HepG2 (cell line): ENCODE results near the gene NCLN. TPM values are rescaled to one million over a fixed set of nuclear protein-coding genes. Genes with fewer than 3 reads are reported as not detected.

Source experiments
- ATAC-seq: fragments of 200-7000 bp; cut with Tn5 transposase; 3 replicates; pipeline ENCODE4 v1.9.1; 2020; ENCODE audit warnings: mild to moderate bottlenecking, moderate library complexity
- BruUV-seq: library from RNA; stranded (reverse); fragments of 400-500 nt; replicated peaks from 2 replicates; lab custom pipeline; 2021; lab: Mats Ljungman, UMichigan
- CTCF ChIA-PET: fragments of 300-600 bp; formaldehyde crosslinking; extraction: SDS; loops from one replicate; lab custom pipeline; 2021; ENCODE audit warnings: low total read pairs, inconsistent platforms, low intra/inter-chr PET ratio; lab: Yijun Ruan, JAX
- POLR2A ChIA-PET: fragments of 350-600 bp; sonication (Branson Sonifier 250); formaldehyde crosslinking; loops from one replicate; lab custom pipeline; 2020; ENCODE audit warnings: antibody characterized with exemption, inconsistent platforms; lab: Yijun Ruan, JAX
- DNase-seq: peaks from one replicate; pipeline ENCODE4 v3.0.0-alpha.2; 2015; ENCODE audit warnings: low spot score
- FAIRE-seq: peaks from 3 replicates; lab custom pipeline; 2011; peaks lifted over from hg19 to GRCh38; lab: Jason Lieb, UNC
- H2AFZ ChIP-seq: one replicate; pipeline ENCODE4 v1.6.1; 2011; ENCODE audit warnings: low read length, inconsistent platforms
- H3K27ac ChIP-seq: fragments of 300-600 bp; 3 replicates; pipeline ENCODE4 v1.8.0; 2011; ENCODE audit warnings: mixed run types, mild to moderate bottlenecking, mixed read lengths, low read length, inconsistent platforms; ENCODE audit not compliant: insufficient read depth; ENCODE audit errors: extremely low read length
- H3K27me3 ChIP-seq, 2 experiments: fragments of 200-600 bp in 1 of 2; 2 replicates in 1 of 2; 3 replicates in 1 of 2; pipeline versions ENCODE4 v1.6.0 to v1.8.0; 2011; ENCODE audit warnings: low read length in 2 of 2, mild to moderate bottlenecking in 2 of 2, moderate library complexity in 2 of 2, inconsistent platforms in 1 of 2; ENCODE audit not compliant: insufficient read depth in 2 of 2, control insufficient read depth in 1 of 2
- H3K36me3 ChIP-seq, 2 experiments: fragments of 200-600 bp in 1 of 2; replicated peaks in 1 of 2; 2 replicates in 1 of 2; 3 replicates in 1 of 2; pipeline versions ENCODE4 v1.5.1 to v1.8.0; 2011; ENCODE audit warnings: low read length in 2 of 2, inconsistent platforms in 1 of 2; ENCODE audit not compliant: insufficient read depth in 2 of 2, control insufficient read depth in 1 of 2
- H3K4me1 ChIP-seq: 2 replicates; pipeline ENCODE4 v1.5.1; 2012; ENCODE audit warnings: low read length, inconsistent platforms; ENCODE audit not compliant: insufficient read depth
- H3K4me2 ChIP-seq: 2 replicates; pipeline ENCODE4 v1.6.0; 2011; ENCODE audit warnings: low read depth, low read length, inconsistent platforms
- H3K4me3 ChIP-seq, 3 experiments: fragments of 200-600 bp in 1 of 3; sonication (generic), shearing (Covaris generic) in 1 of 3; replicated peaks in 1 of 3; 2 replicates each; pipeline ENCODE4 v1.5.1; 2011 to 2016; ENCODE audit warnings: low read length in 3 of 3, inconsistent platforms in 2 of 3, low read depth in 2 of 3, mild to moderate bottlenecking in 2 of 3, control low read depth in 1 of 3, mixed read lengths in 1 of 3; ENCODE audit not compliant: insufficient read depth in 1 of 3
- H3K79me2 ChIP-seq: one replicate; pipeline ENCODE4 v1.6.1; 2011; ENCODE audit warnings: low read length, inconsistent platforms; ENCODE audit not compliant: insufficient read depth
- H3K9ac ChIP-seq: 2 replicates; pipeline ENCODE4 v1.6.0; 2011; ENCODE audit warnings: mild to moderate bottlenecking, low read depth, low read length, inconsistent platforms; ENCODE audit not compliant: insufficient read depth
- H3K9me3 ChIP-seq: 2 replicates; pipeline ENCODE4 v1.5.1; 2012; ENCODE audit warnings: mild to moderate bottlenecking, low read length
- H4K20me1 ChIP-seq: 2 replicates; pipeline ENCODE4 v1.6.0; 2011; ENCODE audit warnings: inconsistent platforms, mild to moderate bottlenecking, low read length, moderate library complexity; ENCODE audit not compliant: insufficient read depth
- AGO2 ChIP-seq: fragments of 200-400 bp; formaldehyde crosslinking; optimal IDR thresholded peaks from 2 replicates; pipeline ENCODE3; 2017; ENCODE audit warnings: mild to moderate bottlenecking, low read depth, low read length, moderate library complexity
- ARNT ChIP-seq: fragments of 450-650 bp; IDR thresholded peaks from 2 replicates; pipeline ENCODE4 v1.6.1; 2017
- ARNT2 ChIP-seq: sonication (generic); formaldehyde crosslinking; IDR thresholded peaks from 2 replicates; pipeline ENCODE4 v1.8.0; 2022; ENCODE audit warnings: mild to moderate bottlenecking, low read depth, missing genetic modification reagents, moderate library complexity
- PLRG1 ChIP-seq: fragments of 450-650 bp; conservative IDR thresholded peaks from 2 replicates; pipeline ENCODE4 v1.6.1; 2016
- RBFOX2 ChIP-seq: fragments of 200-400 bp; formaldehyde crosslinking; IDR thresholded peaks from 2 replicates; pipeline ENCODE4 v1.6.1; 2017; ENCODE audit warnings: low read depth, mild to moderate bottlenecking, low read length
- REL ChIP-seq: sonication (generic); formaldehyde crosslinking; conservative IDR thresholded peaks from 2 replicates; pipeline ENCODE4 v1.8.0; 2022; ENCODE audit warnings: mild to moderate bottlenecking, missing genetic modification reagents, moderate library complexity
- RXRA ChIP-seq: sonication (generic); formaldehyde crosslinking; IDR thresholded peaks from 2 replicates; pipeline ENCODE4 v1.5.1; 2020; ENCODE audit warnings: missing genetic modification reagents
- SCMH1 ChIP-seq: sonication (generic); formaldehyde crosslinking; IDR thresholded peaks from 2 replicates; pipeline ENCODE4 v1.9.0; 2021; ENCODE audit warnings: missing genetic modification reagents, mild to moderate bottlenecking, borderline replicate concordance
- ZNF878 ChIP-seq: sonication (generic); formaldehyde crosslinking; IDR thresholded peaks from 2 replicates; pipeline ENCODE4 v1.8.1; 2023; ENCODE audit warnings: mild to moderate bottlenecking, missing genetic modification reagents, moderate library complexity
- WGBS: methylation state at CpG from one replicate; pipeline ENCODE4 v1.1.6; 2017; ENCODE audit warnings: low lambda C conversion rate; 5-methylcytosine and 5-hydroxymethylcytosine counted together
- in situ Hi-C: cut with HindIII; loops from 2 replicates; pipeline ENCODE4 v1.10.0; 2017; ENCODE audit warnings: low pct_unique_long_range_greater_than_20kb; ENCODE audit not compliant: extremely low pct_ligation_motif_present
- intact Hi-C: fragments of 100-400 bp; cut with micrococcal nuclease; formaldehyde crosslinking; loops from one replicate; pipeline ENCODE4 v1.10.0; 2022; ENCODE audit not compliant: unreplicated experiment
- polyA plus RNA-seq, 8 experiments: library from polyadenylated mRNA; depleted of rRNA in 3 of 8; stranded (reverse) in 7 of 8; unstranded in 1 of 8; fragments of >200 nt; fragmentation: Illumina TruSeq in 4 of 8; extraction: Trizol in 4 of 8; gene quantifications; 2 replicates each; pipeline versions ENCODE4 v1.2.1 to v1.2.3, GENCODE V29; 2011 to 2016; ENCODE audit warnings: low read depth in 4 of 8, missing spikeins in 1 of 8, mixed read lengths in 1 of 8; ENCODE audit not compliant: insufficient read depth in 1 of 8
- total RNA-seq, 5 experiments: library from RNA; depleted of rRNA; stranded (reverse); fragments of >200 nt; fragmentation: Illumina TruSeq; extraction: Trizol; gene quantifications; 2 replicates each; pipeline ENCODE4 v1.2.3, GENCODE V29; 2016; ENCODE audit warnings: low read depth in 1 of 5
- TF ChIP-seq, protein P1 (sequence below): sonication (generic); formaldehyde crosslinking; conservative IDR thresholded peaks from 2 replicates; pipeline ENCODE4 v1.8.1; 2023; ENCODE audit warnings: missing genetic modification reagents
- TF ChIP-seq, protein P2 (sequence below): sonication (generic); formaldehyde crosslinking; conservative IDR thresholded peaks from 2 replicates; pipeline ENCODE4 v1.4.0; 2020; ENCODE audit warnings: mild to moderate bottlenecking, missing genetic modification reagents, moderate library complexity
- TF ChIP-seq, protein P3 (sequence below): sonication (generic); formaldehyde crosslinking; IDR thresholded peaks from 2 replicates; pipeline ENCODE4 v1.5.1; 2020; ENCODE audit warnings: mild to moderate bottlenecking, missing genetic modification reagents
- TF ChIP-seq, protein P4 (sequence below): sonication (generic); formaldehyde crosslinking; IDR thresholded peaks from 2 replicates; pipeline ENCODE4 v1.8.0; 2022; ENCODE audit warnings: missing genetic modification reagents, mild to moderate bottlenecking, inconsistent platforms, borderline replicate concordance

The NCLN gene
- total and polyA plus RNA-seq, 2 of the 13 experiments (the other 11 are each of a cell fraction or from before 2014, with no cell fraction given), result 42.6 to 56.0 TPM

DNA sequence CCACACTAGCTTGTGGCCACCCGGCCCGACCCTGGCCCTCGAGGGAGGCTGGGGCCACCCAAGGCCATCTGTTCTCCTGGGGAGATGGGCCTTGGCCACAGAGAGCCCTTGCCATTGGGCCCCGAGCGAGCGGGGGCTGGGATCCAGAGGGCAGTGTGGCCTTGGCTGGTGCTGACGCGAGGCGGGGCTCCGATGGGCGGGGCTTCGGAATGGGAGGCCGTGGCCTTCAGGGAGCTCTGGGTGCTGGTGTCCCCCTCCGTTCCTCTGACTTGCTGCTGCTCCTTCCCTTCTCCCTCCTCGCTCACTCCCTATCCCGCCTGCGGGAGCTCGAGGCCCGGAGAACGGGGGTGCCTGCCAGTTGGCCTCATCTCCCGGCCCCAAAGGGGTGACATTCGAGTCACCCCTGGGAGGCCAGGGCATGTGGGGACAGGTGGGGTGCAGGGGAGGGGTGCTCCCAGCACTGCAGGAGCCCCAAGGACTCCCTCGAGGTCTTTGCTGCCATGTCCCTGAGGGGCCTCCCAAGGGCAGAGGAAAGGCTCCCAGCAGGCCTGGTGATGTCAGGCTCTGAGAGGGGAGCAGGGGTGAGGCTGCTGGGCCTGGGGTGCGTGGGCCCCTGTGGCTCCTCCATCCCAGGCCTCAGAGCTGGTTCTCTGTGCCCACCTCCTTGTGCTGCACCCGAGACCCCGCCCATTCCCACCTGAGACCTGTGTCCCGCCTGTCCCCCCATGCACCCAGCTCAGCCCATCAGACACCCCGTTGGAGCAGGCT lies 4.2 kb downstream of the NCLN start:
- 94% methylated on average over 26 of the region's 28 CpGs for WGBS
- CTCF ChIA-PET, result no interaction called here

More for the DNA sequence above, 4.2 kb downstream of the NCLN start:
- Histone ChIP-seq H3K9ac (no peak overlapping the region), H3K4me2 (no peak overlapping the region), H3K27ac (no peak overlapping the region), H3K4me1 (peaks cover 23% of the 10 kb centered on the region), H4K20me1 (peaks cover 7% of the 10 kb centered on the region; the same call in 1 of the 2 replicates), H2AFZ (no peak overlapping the region), H3K9me3 (no peaks in the 10 kb centered on the region), H3K27me3 (no peaks in the 10 kb centered on the region), H3K4me3 (no peak overlapping the region), H3K79me2 (peaks cover 45% of the 10 kb centered on the region), H3K36me3 (peaks cover 2 to 10% of the 10 kb centered on the region in 2 experiments; a peak in 3 of 5 replicates)
- no TSS peak for BruUV-seq
- ATAC-seq, result no peak
- FAIRE-seq, result no peak
- TF ChIP-seq SCMH1 (CRISPR knock-in tag) (no peak), RBFOX2 (peak; percentile 47), REL (CRISPR knock-in tag) (no peak), ARNT (no peak), ZNF878 (CRISPR knock-in tag) (no peak), AGO2 (peak; percentile 33), PLRG1 (no peak), ARNT2 (CRISPR knock-in tag) (no peak), RXRA (CRISPR knock-in tag) (no peak)
- TF ChIP-seq, protein P1, sequence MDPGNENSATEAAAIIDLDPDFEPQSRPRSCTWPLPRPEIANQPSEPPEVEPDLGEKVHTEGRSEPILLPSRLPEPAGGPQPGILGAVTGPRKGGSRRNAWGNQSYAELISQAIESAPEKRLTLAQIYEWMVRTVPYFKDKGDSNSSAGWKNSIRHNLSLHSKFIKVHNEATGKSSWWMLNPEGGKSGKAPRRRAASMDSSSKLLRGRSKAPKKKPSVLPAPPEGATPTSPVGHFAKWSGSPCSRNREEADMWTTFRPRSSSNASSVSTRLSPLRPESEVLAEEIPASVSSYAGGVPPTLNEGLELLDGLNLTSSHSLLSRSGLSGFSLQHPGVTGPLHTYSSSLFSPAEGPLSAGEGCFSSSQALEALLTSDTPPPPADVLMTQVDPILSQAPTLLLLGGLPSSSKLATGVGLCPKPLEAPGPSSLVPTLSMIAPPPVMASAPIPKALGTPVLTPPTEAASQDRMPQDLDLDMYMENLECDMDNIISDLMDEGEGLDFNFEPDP, result no peak
- TF ChIP-seq, protein P2, sequence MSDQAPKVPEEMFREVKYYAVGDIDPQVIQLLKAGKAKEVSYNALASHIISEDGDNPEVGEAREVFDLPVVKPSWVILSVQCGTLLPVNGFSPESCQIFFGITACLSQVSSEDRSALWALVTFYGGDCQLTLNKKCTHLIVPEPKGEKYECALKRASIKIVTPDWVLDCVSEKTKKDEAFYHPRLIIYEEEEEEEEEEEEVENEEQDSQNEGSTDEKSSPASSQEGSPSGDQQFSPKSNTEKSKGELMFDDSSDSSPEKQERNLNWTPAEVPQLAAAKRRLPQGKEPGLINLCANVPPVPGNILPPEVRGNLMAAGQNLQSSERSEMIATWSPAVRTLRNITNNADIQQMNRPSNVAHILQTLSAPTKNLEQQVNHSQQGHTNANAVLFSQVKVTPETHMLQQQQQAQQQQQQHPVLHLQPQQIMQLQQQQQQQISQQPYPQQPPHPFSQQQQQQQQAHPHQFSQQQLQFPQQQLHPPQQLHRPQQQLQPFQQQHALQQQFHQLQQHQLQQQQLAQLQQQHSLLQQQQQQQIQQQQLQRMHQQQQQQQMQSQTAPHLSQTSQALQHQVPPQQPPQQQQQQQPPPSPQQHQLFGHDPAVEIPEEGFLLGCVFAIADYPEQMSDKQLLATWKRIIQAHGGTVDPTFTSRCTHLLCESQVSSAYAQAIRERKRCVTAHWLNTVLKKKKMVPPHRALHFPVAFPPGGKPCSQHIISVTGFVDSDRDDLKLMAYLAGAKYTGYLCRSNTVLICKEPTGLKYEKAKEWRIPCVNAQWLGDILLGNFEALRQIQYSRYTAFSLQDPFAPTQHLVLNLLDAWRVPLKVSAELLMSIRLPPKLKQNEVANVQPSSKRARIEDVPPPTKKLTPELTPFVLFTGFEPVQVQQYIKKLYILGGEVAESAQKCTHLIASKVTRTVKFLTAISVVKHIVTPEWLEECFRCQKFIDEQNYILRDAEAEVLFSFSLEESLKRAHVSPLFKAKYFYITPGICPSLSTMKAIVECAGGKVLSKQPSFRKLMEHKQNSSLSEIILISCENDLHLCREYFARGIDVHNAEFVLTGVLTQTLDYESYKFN (CRISPR knock-in tag), result no peak
- TF ChIP-seq, protein P3, sequence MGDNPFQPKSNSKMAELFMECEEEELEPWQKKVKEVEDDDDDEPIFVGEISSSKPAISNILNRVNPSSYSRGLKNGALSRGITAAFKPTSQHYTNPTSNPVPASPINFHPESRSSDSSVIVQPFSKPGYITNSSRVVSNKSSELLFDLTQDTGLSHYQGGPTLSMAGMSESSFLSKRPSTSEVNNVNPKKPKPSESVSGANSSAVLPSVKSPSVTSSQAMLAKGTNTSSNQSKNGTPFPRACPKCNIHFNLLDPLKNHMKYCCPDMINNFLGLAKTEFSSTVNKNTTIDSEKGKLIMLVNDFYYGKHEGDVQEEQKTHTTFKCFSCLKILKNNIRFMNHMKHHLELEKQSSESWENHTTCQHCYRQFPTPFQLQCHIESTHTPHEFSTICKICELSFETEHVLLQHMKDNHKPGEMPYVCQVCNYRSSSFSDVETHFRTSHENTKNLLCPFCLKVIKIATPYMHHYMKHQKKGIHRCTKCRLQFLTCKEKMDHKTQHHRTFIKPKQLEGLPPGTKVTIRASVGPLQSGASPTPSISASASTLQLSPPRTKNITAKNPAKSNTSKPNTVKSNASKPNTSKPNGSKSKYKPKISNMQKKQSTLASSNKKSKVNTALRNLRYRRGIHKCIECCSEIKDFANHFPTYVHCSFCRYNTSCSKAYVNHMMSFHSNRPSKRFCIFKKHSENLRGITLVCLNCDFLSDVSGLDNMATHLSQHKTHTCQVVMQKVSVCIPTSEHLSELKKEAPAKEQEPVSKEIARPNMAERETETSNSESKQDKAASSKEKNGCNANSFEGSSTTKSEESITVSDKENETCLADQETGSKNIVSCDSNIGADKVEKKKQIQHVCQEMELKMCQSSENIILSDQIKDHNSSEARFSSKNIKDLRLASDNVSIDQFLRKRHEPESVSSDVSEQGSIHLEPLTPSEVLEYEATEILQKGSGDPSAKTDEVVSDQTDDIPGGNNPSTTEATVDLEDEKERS, result no peak
- TF ChIP-seq, protein P4, sequence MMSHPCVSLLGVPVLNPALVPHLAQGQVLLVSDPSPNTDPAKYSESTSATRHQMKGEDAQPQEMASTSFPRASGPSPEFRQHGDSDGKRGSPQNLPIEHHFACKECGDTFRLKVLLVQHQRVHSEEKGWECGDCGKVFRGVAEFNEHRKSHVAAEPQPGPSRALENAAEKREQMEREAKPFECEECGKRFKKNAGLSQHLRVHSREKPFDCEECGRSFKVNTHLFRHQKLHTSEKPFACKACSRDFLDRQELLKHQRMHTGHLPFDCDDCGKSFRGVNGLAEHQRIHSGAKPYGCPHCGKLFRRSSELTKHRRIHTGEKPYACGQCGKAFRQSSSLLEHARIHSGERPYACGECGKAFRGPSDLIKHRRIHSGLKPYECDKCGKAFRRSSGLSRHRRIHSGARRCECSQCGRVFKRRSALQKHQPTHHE (CRISPR knock-in tag), result no peak
- no peak for DNase-seq
- POLR2A ChIA-PET, result no interaction called here
- in situ Hi-C loops, result no loop called here
- intact Hi-C loops, result no loop called here
